Right lobe of liver (tissue), 4 donors: ENCODE measurements around the gene CCT6B.

Experiments used
- POLR2A ChIP-seq: fragments of 450-650 bp; IDR thresholded peaks from one replicate; pipeline ENCODE4 v1.6.1; 2017; ENCODE audit warnings: antibody characterized with exemption, mild to moderate bottlenecking
- TF ChIP-seq, protein P1 (sequence below), 4 donors: fragments of 200-600 bp in 3 of 4; fragments of 450-650 bp in 1 of 4; IDR thresholded peaks; one replicate each; pipeline versions ENCODE4 v1.5.1 to v1.8.0; 2016 to 2022; ENCODE audit warnings: antibody characterized with exemption in 4 of 4, mild to moderate bottlenecking in 2 of 4
- donor health status: DM: no; HTN: no; CAD: no.
- donor health status: DM: no; HTN: no; CAD: no.
- donor health status: DM: no; HTN: yes; CAD: no.

DNA sequence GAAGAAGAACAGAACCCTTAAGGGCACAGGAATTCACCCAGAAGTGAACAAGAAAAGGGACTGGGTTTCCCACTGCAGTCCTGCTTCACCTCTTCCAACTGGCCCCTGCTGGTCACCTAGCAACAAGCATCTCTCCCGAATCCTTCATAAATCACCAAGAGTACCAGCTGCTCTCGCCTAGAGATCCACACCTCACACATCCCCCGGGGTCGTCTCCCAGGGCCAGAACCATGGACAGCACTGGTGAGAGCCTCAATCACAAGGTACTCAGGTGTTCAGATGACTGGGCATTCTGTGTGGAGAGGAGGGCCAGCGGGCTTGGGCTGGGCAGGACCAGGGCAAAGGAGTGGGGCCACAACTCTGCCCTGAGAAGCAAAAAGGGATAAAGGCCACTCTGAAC is 65.9 kb downstream of the CCT6B start:
- TF ChIP-seq, protein P1, sequence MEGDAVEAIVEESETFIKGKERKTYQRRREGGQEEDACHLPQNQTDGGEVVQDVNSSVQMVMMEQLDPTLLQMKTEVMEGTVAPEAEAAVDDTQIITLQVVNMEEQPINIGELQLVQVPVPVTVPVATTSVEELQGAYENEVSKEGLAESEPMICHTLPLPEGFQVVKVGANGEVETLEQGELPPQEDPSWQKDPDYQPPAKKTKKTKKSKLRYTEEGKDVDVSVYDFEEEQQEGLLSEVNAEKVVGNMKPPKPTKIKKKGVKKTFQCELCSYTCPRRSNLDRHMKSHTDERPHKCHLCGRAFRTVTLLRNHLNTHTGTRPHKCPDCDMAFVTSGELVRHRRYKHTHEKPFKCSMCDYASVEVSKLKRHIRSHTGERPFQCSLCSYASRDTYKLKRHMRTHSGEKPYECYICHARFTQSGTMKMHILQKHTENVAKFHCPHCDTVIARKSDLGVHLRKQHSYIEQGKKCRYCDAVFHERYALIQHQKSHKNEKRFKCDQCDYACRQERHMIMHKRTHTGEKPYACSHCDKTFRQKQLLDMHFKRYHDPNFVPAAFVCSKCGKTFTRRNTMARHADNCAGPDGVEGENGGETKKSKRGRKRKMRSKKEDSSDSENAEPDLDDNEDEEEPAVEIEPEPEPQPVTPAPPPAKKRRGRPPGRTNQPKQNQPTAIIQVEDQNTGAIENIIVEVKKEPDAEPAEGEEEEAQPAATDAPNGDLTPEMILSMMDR (IDR thresholded peaks at IDR 0.05) = no peak
- TF ChIP-seq POLR2A = no peak
